ENCODE measurements around the gene EREG. TPM values are rescaled to one million over a fixed set of nuclear protein-coding genes. Genes with fewer than 3 reads are reported as not detected.

Gene EREG
- total RNA-seq, 1 experiment from 2014 or later, result 498 TPM

DNA sequence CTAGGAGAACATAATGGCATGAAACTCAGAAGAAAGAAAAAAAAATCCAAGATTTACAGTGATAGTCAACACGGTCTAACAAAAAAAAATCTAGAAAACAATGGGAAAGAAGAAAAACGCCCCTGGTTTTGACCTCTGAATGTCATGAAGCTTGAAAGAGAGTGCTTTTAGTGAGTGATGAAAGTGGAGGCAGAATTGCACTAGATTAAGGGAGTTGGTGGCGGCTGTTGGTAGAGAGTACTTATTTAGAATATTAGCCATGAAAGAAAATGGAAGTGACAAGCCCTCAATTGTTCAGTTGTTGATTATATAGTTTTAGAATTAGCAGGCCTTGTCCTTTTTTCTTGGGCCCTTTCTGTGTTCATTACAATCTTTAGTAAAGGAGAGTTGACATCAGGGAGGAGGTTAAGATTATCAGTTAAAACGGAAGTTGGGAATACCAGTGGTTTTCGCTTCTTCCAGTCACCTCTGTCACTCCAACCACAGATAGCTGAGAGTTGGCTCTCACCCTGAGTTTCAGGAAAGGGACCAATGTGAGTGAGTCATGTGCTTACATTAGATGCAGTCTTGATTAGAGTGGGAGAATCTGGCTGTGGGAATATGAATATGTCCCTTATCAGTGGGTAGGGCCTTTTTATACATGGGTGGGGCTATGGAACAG, 29.7 kb downstream of the EREG start (continued):
- TF ChIP-seq CEBPB (IDR thresholded peaks at IDR 0.05; ENCODE audit: low read depth) (peak; percentile 65), RAD21 (IDR thresholded peaks at IDR 0.05; ENCODE audit: low read depth) (peak; percentile 33; the same call in 1 of the 2 replicates), TCF7L2 (IDR thresholded peaks at IDR 0.05; ENCODE audit: borderline replicate concordance, extremely low read depth, insufficient read depth, insufficient read length) (no peak), CBX3 (IDR thresholded peaks at IDR 0.05; ENCODE audit: low read depth) (peak; percentile 72; the same call in 1 of the 2 replicates), EZH2phosphoT487 (IDR thresholded peaks at IDR 0.05; ENCODE audit: borderline replicate concordance) (no peak), EGR1 (IDR thresholded peaks at IDR 0.05; ENCODE audit: low read depth) (no peak), ZNF274 (IDR thresholded peaks at IDR 0.05; ENCODE audit: low read depth, low read length) (no peak)

DNA sequence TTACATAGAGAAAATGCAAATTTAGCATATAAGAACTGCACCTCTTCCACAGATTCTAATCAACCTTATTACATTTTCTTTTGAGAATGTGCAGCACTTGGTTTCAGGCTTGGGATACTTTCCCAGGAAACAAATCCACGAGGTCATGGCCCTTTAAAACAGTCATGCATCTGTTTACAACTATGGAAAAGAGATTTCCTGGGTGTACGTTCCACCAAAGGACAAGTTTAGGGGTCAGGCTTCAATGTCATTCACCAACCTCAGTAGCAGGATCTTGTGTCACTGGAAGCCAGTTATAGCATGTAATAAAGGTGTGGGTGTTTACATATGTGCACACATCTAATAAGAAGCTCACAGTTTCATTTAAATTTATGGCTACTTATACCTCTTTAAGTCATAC, 30.7 kb downstream of the EREG start:
- BruUV-seq (replicated peaks), result no TSS peak
- no peaks in the 10 kb centered on the region; the same call in 1 of the 2 replicates for H3K9me2 ChIP-seq (ENCODE audit: insufficient read depth)
- no peak for ATAC-seq

More for the DNA sequence above, 30.7 kb downstream of the EREG start:
- H4K20me1 ChIP-seq (ENCODE audit: insufficient read depth), result no peaks in the 10 kb centered on the region
- POLR2A ChIA-PET, result interaction anchor here (2.0 kb wide), 1 partner anchor 49 kb away, joined by 11 read pairs; the partner anchor contains the start of gene AREG
- CTCF ChIA-PET, result no interaction called here
- DNase-seq (ENCODE audit: low read depth, low spot score), result no peak
- peaks cover 28 to 73% of the 10 kb centered on the region in 2 experiments for H3K4me1 ChIP-seq (ENCODE audit: control insufficient read depth in 1 of 2, insufficient read depth in 2 of 2, low read length in 2 of 2)
- H3K79me2 ChIP-seq (ENCODE audit: insufficient read depth, low read length), result no peaks in the 10 kb centered on the region
- H3K27ac ChIP-seq (ENCODE audit: low read depth, low read length), result peak overlapping the region; percentile 86; the same call in 1 of the 2 replicates
- peak overlapping the region; percentile 62 for H3K4me2 ChIP-seq (ENCODE audit: low read length)
- TF ChIP-seq EZH2 (IDR thresholded peaks at IDR 0.05), result no peak
- RAD21 ChIA-PET (ENCODE audit: low non-redundant PET in 1 of 2, low total read pairs in 2 of 2, uncharacterized antibody in 2 of 2, unreplicated experiment in 2 of 2), result no interaction called here
- H3K27me3 ChIP-seq (ENCODE audit: insufficient read depth, low read length), result no peaks in the 10 kb centered on the region
- intact Hi-C loops (cut with micrococcal nuclease), result no loop called here
- no peaks in the 10 kb centered on the region for H3K36me3 ChIP-seq (ENCODE audit: control insufficient read depth in 1 of 2, insufficient read depth in 2 of 2, low read length in 2 of 2)
- peak overlapping the region; percentile 28; the same call in 1 of the 2 replicates for H3K9ac ChIP-seq (ENCODE audit: low read length)
- H2AFZ ChIP-seq (ENCODE audit: low read depth, low read length, poor library complexity, severe bottlenecking), result peak overlapping the region; percentile 25
- no peak overlapping the region for H3K4me3 ChIP-seq (replicated peaks in 1 of 2; ENCODE audit: low read depth in 1 of 2, low read length in 2 of 2)
- no peaks in the 10 kb centered on the region for H3K9me3 ChIP-seq (ENCODE audit: control insufficient read depth in 1 of 2, insufficient read depth in 1 of 2, low read depth in 1 of 2, low read length in 2 of 2)

All from HCT116 (cell line).